CD8-positive, alpha-beta memory T cell (primary cell): Measurements from ENCODE around the gene ITPR2. TPM values are rescaled to one million over a fixed set of nuclear protein-coding genes. Genes with fewer than 3 reads are reported as not detected.
A peak's percentile ranks its signal among the peaks of the same experiment; 100 is the strongest.
"Not testable (repeated sequence)": the region's sequence is repeated elsewhere in the genome, so short reads cannot be mapped to it uniquely, and the experiment has no call there.

ENCODE experiments used
- CTCF ChIA-PET: fragments of 350-600 bp; sonication (Branson Sonifier 250); formaldehyde crosslinking; loops from one replicate; lab custom pipeline; 2021; ENCODE audit warnings: antibody characterized with exemption; lab: Charles Lee
- POLR2A ChIA-PET: fragments of 350-600 bp; sonication (Branson Sonifier 250); formaldehyde crosslinking; loops from one replicate; lab custom pipeline; 2021; ENCODE audit warnings: antibody characterized with exemption; lab: Charles Lee
- DNase-seq, 5 donors: peaks; one replicate each; pipeline versions ENCODE4 v3.0.0 to v3.0.0-alpha.2; 2020 to 2022; ENCODE audit warnings: mixed read lengths in 1 of 5
- H3K27ac ChIP-seq: one replicate; pipeline ENCODE4 v1.7.0; 2013; ENCODE audit warnings: low read depth, mild to moderate bottlenecking, low read length, moderate library complexity
- H3K27me3 ChIP-seq: 2 replicates; pipeline ENCODE4 v1.7.0; 2013; ENCODE audit warnings: low read length, mild to moderate bottlenecking; ENCODE audit not compliant: insufficient read depth, poor library complexity, severe bottlenecking
- H3K36me3 ChIP-seq: 2 replicates; pipeline ENCODE4 v1.7.0; 2013; ENCODE audit warnings: mild to moderate bottlenecking, low read length, moderate library complexity; ENCODE audit not compliant: insufficient read depth
- H3K4me1 ChIP-seq: 2 replicates; pipeline ENCODE4 v1.7.0; 2013; ENCODE audit warnings: mild to moderate bottlenecking, low read length, moderate library complexity; ENCODE audit not compliant: insufficient read depth
- H3K4me3 ChIP-seq: 2 replicates; pipeline ENCODE4 v1.7.0; 2013; ENCODE audit warnings: mild to moderate bottlenecking, low read length
- H3K9me3 ChIP-seq: 2 replicates; pipeline ENCODE4 v1.7.0; 2013; ENCODE audit warnings: mild to moderate bottlenecking, low read length
- H3K27ac Mint-ChIP-seq, 8 donors: one replicate each; pipeline ENCODE4 v1.8.0; 2020 to 2021; ENCODE audit warnings: mixed read lengths in 8 of 8, mild to moderate bottlenecking in 6 of 8, inconsistent platforms in 3 of 8, moderate library complexity in 3 of 8
- H3K27me3 Mint-ChIP-seq, 2 donors: one replicate each; pipeline ENCODE4 v1.8.0; 2020 to 2021; ENCODE audit warnings: mixed read lengths in 2 of 2, mild to moderate bottlenecking in 1 of 2, moderate library complexity in 1 of 2
- H3K36me3 Mint-ChIP-seq, 3 donors: one replicate each; pipeline ENCODE4 v1.8.0; 2020 to 2021; ENCODE audit warnings: mixed read lengths in 3 of 3, inconsistent platforms in 1 of 3, mild to moderate bottlenecking in 1 of 3
- H3K4me1 Mint-ChIP-seq, 3 donors: one replicate each; pipeline ENCODE4 v1.8.0; 2020 to 2021; ENCODE audit warnings: mixed read lengths in 3 of 3, inconsistent platforms in 1 of 3, mild to moderate bottlenecking in 1 of 3
- H3K4me3 Mint-ChIP-seq, 7 donors: one replicate each; pipeline ENCODE4 v1.8.0; 2020 to 2021; ENCODE audit warnings: mixed read lengths in 7 of 7, mild to moderate bottlenecking in 6 of 7, moderate library complexity in 4 of 7, inconsistent platforms in 2 of 7
- H3K9me3 Mint-ChIP-seq, 5 donors: one replicate each; pipeline ENCODE4 v1.8.0; 2020 to 2022; ENCODE audit warnings: mixed read lengths in 5 of 5, mild to moderate bottlenecking in 3 of 5, moderate library complexity in 2 of 5, inconsistent platforms in 1 of 5
- polyA plus RNA-seq: library from polyadenylated mRNA; unstranded; fragments of 300-500 nt; fragmentation: Illumina TruSeq; gene quantifications from one replicate; pipeline ENCODE4 v1.2.3, GENCODE V29; 2021
- total RNA-seq, 2 experiments: library from RNA; stranded (reverse); gene quantifications; one replicate each; pipeline ENCODE4 v1.2.3, GENCODE V29; 2021

Gene ITPR2
- total and polyA plus RNA-seq, 3 experiments from 2014 or later: 13.0 to 29.4 (median 24.0) TPM

DNA sequence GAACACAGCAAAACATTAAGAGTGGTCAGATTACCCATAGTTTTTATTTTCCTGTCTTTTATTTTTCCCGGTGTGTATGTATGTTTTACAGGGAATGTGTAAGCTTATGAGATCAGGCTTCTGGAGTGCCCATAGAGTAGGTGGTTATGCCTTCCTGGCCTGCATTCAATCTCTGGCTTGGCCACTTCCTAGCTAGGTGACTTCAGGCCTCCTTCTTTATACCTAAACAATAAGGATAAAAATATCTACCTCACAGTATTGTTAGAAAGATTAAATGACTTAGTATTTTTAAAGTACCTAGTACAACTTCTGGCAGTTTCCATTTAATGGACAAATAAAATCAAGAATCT, 42.4 kb downstream of the ITPR2 start:
- Mint-ChIP-seq H3K36me3 (peaks cover 0 to 23% (median 19%) of the 10 kb centered on the region in 3 donors), H3K4me3 (no peak overlapping the region), H3K4me1 (peaks cover 26 to 44% (median 32%) of the 10 kb centered on the region in 3 donors), H3K9me3 (no peaks in the 10 kb centered on the region), H3K27ac (no peak overlapping the region), H3K27me3 (no peaks in the 10 kb centered on the region)
- Histone ChIP-seq H3K27me3 (no peaks in the 10 kb centered on the region), H3K9me3 (no peaks in the 10 kb centered on the region), H3K4me1 (no peaks in the 10 kb centered on the region), H3K36me3 (no peaks in the 10 kb centered on the region), H3K27ac (no peak overlapping the region), H3K4me3 (no peak overlapping the region)
- ChIA-PET POLR2A (no interaction called here), CTCF (no interaction called here)
- no peak for DNase-seq

GRCh38 chr12:26789731-26790644, 43.0 kb downstream of the ITPR2 start:
- H3K4me3 ChIP-seq: no peak overlapping the region
- H3K27me3 Mint-ChIP-seq: no peaks in the 10 kb centered on the region
- H3K36me3 ChIP-seq: no peaks in the 10 kb centered on the region
- H3K9me3 ChIP-seq: no peaks in the 10 kb centered on the region
- ChIA-PET POLR2A (no interaction called here), CTCF (no interaction called here)
- no peaks in the 10 kb centered on the region for H3K27me3 ChIP-seq
- no peak overlapping the region for H3K27ac ChIP-seq
- no peak overlapping the region for H3K4me3 Mint-ChIP-seq
- peak overlapping the region in 1 of 8 donors; percentile 10 for H3K27ac Mint-ChIP-seq
- H3K36me3 Mint-ChIP-seq: peaks cover 0 to 23% (median 17%) of the 10 kb centered on the region in 3 donors
- no peaks in the 10 kb centered on the region for H3K9me3 Mint-ChIP-seq
- H3K4me1 Mint-ChIP-seq: peaks cover 25 to 42% (median 32%) of the 10 kb centered on the region in 3 donors
- H3K4me1 ChIP-seq: no peaks in the 10 kb centered on the region
- no peak for DNase-seq

- ChIA-PET CTCF (no interaction called here), POLR2A (interaction anchor here (0.6 kb wide), 1 partner anchor 271 kb away, joined by 3 read pairs; no protein-coding TSS in a partner anchor)
These were observed 46.0 kb downstream of the ITPR2 start for GRCh38 chr12:26786865-26787514.

DNA sequence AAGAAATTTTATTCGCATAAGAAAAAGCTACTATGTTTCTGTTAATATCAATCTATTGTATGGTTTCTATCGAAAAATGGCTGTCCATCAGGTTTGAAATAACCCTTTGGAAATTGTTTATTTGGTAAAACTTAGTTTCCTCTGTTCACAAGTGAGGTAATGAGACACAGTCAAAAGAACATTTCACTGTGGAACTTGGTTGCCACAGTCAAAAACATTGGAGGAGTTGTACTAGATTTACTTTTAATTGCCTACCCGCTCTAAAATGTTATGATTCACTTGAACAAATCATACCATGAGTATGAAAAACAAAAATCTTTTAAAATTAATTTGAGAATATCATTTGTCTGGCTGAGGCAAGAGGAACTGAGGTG, 46.5 kb downstream of the ITPR2 start:
- POLR2A ChIA-PET: interaction anchor here (0.6 kb wide), 1 partner anchor 270 kb away, joined by 3 read pairs; no protein-coding TSS in a partner anchor
- peak overlapping the region in 1 of 8 donors; percentile 52 for H3K27ac Mint-ChIP-seq

More at GRCh38 chr12:26786865-26787514, 46.0 kb downstream of the ITPR2 start:
- Histone ChIP-seq H3K9me3 (no peaks in the 10 kb centered on the region), H3K36me3 (no peaks in the 10 kb centered on the region), H3K27me3 (no peaks in the 10 kb centered on the region), H3K4me1 (no peaks in the 10 kb centered on the region), H3K27ac (no peak overlapping the region), H3K4me3 (no peak overlapping the region)
- no peak overlapping the region for H3K4me3 Mint-ChIP-seq
- H3K27me3 Mint-ChIP-seq: no peaks in the 10 kb centered on the region
- H3K4me1 Mint-ChIP-seq: peaks cover 18 to 31% (median 22%) of the 10 kb centered on the region in 3 donors
- peak overlapping the region in 4 of 8 donors; percentile 23 to 80 (median 53) for H3K27ac Mint-ChIP-seq
- DNase-seq: no peak
- H3K36me3 Mint-ChIP-seq: peaks cover 12 to 34% (median 17%) of the 10 kb centered on the region in 3 donors
- no peaks in the 10 kb centered on the region for H3K9me3 Mint-ChIP-seq

DNA sequence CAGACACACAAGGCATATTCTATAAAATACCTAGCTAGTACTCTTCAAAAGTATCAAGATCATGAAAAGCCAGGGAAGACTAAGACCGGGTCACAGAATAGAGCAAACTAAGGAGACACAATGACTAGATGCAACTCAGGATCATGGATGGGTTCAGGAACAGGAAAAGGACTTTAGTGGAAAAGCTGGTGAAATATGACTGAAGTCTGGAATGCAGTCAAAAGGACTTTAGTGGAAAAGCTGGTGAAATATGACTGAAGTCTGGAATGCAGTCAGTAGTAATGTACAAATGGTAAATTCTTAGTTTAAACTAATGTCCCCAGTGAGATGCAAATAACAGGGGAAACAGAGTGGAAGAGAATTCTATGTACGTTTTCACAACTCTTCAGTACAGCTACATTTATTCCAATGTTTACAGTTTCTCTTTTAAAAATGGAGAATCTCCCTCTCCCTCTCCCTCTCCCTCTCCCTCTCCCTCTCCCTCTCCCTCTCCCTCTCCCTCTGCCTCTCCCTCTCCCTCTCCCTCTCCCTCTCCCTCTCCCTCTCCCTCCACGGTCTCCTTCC, 49.1 kb downstream of the ITPR2 start:
- CTCF ChIA-PET, H3K27me3 ChIP-seq, H3K27ac ChIP-seq, DNase-seq, H3K9me3 ChIP-seq, H3K36me3 ChIP-seq, H3K27me3 Mint-ChIP-seq, H3K4me1 ChIP-seq, POLR2A ChIA-PET, H3K4me3 Mint-ChIP-seq, H3K4me3 ChIP-seq, H3K27ac Mint-ChIP-seq, H3K9me3 Mint-ChIP-seq: not testable (repeated sequence)
- peaks cover 3 to 14% (median 7%) of the 10 kb centered on the region in 3 donors for H3K4me1 Mint-ChIP-seq
- peaks cover 28 to 53% (median 33%) of the 10 kb centered on the region in 3 donors for H3K36me3 Mint-ChIP-seq

More for the DNA sequence above, 46.5 kb downstream of the ITPR2 start:
- peaks cover 13 to 36% (median 17%) of the 10 kb centered on the region in 3 donors for H3K36me3 Mint-ChIP-seq
- CTCF ChIA-PET: no interaction called here
- H3K4me1 Mint-ChIP-seq: peaks cover 15 to 26% (median 17%) of the 10 kb centered on the region in 3 donors
- no peak overlapping the region for H3K4me3 ChIP-seq
- no peaks in the 10 kb centered on the region for H3K9me3 Mint-ChIP-seq
- H3K27ac ChIP-seq: no peak overlapping the region
- no peaks in the 10 kb centered on the region for H3K36me3 ChIP-seq
- no peaks in the 10 kb centered on the region for H3K27me3 Mint-ChIP-seq
- no peak overlapping the region for H3K4me3 Mint-ChIP-seq
- no peaks in the 10 kb centered on the region for H3K4me1 ChIP-seq
- H3K27me3 ChIP-seq: no peaks in the 10 kb centered on the region
- no peaks in the 10 kb centered on the region for H3K9me3 ChIP-seq
- no peak for DNase-seq

DNA sequence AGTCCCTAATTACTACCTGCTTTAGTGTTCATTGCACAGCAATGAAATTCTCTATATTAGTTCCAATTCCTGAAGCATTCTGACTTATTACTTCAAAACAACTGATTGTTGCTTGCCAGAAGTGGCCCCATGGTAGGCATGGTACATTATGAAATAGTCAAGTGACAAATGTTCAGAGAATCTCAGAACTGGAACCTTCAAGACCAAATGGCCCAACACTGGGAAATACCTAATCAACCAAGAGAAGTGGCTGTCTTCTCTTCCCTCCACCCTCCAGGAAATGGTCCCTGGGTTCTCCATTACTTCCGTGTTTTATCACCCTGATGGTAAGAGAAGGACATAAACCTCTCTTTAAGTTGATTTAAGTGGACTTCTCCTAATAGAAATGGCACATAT, 49.9 kb downstream of the ITPR2 start:
- POLR2A ChIA-PET: no interaction called here
- Histone ChIP-seq H3K27ac (no peak overlapping the region), H3K27me3 (no peaks in the 10 kb centered on the region), H3K4me3 (no peak overlapping the region), H3K4me1 (no peaks in the 10 kb centered on the region), H3K9me3 (no peaks in the 10 kb centered on the region), H3K36me3 (no peaks in the 10 kb centered on the region)
- no peak overlapping the region for H3K4me3 Mint-ChIP-seq
- H3K4me1 Mint-ChIP-seq: peaks cover 3 to 7% (median 3%) of the 10 kb centered on the region in 3 donors
- CTCF ChIA-PET: no interaction called here
- no peak overlapping the region for H3K27ac Mint-ChIP-seq
- peaks cover 0 to 6% (median 2%) of the 10 kb centered on the region in 5 donors for H3K9me3 Mint-ChIP-seq
- no peak for DNase-seq
- H3K27me3 Mint-ChIP-seq: no peaks in the 10 kb centered on the region
- peaks cover 31 to 49% (median 34%) of the 10 kb centered on the region in 3 donors for H3K36me3 Mint-ChIP-seq

- Histone ChIP-seq H3K27ac (no peak overlapping the region), H3K36me3 (no peaks in the 10 kb centered on the region), H3K9me3 (no peaks in the 10 kb centered on the region), H3K27me3 (no peaks in the 10 kb centered on the region), H3K4me1 (no peaks in the 10 kb centered on the region), H3K4me3 (no peak overlapping the region)
- no peak for DNase-seq
- POLR2A ChIA-PET: no interaction called here
- Mint-ChIP-seq H3K36me3 (peaks cover 32 to 48% (median 38%) of the 10 kb centered on the region in 3 donors), H3K4me1 (peaks cover 3 to 6% (median 3%) of the 10 kb centered on the region in 3 donors), H3K27ac (no peak overlapping the region), H3K27me3 (no peaks in the 10 kb centered on the region), H3K4me3 (no peak overlapping the region), H3K9me3 (peaks cover 0 to 8% (median 6%) of the 10 kb centered on the region in 5 donors)
- CTCF ChIA-PET: no interaction called here
These were observed 50.4 kb downstream of the ITPR2 start for GRCh38 chr12:26782372-26783130.
